ENCODE measurements around the gene GNAI1.

GRCh38 chr7:80185571-80185970, 50.9 kb downstream of the GNAI1 start:
- TF ChIP-seq POLR2AphosphoS5 (IDR thresholded peaks at IDR 0.05; ENCODE audit: borderline replicate concordance, low read depth, low read length): no peak
- TF ChIP-seq EZH2 (IDR thresholded peaks at IDR 0.05): no peak
